ENCODE results near the gene OR2F1.

- TF ChIP-seq CTCF (IDR thresholded peaks at IDR 0.05; ENCODE audit: poor library complexity), result no peak
- no peak for TF ChIP-seq EZH2 (IDR thresholded peaks at IDR 0.05; ENCODE audit: borderline replicate concordance)
- no peak for TF ChIP-seq EZH2phosphoT487 (IDR thresholded peaks at IDR 0.05; ENCODE audit: low read depth, severe bottlenecking, unreplicated experiment)
These were observed 25.3 kb upstream of the OR2F1 start for GRCh38 chr7:143929224-143929920.
